G401 (cell line): ENCODE data around the gene FAM156B. TPM values are rescaled to one million over a fixed set of nuclear protein-coding genes. Genes with fewer than 3 reads are reported as not detected.
"Not testable (repeated sequence)": the region's sequence is repeated elsewhere in the genome, so short reads cannot be mapped to it uniquely, and the experiment has no call there.

ENCODE experiments used
- DNase-seq: peaks from one replicate; pipeline ENCODE4 v3.0.0-alpha.2; 2015; ENCODE audit warnings: low spot score
- in situ Hi-C: cut with HindIII; loops from 2 replicates; pipeline ENCODE4 v1.10.0; 2016; ENCODE audit warnings: low sequenced_read_pairs, mixed read lengths
- total RNA-seq: library from RNA; depleted of rRNA; stranded (reverse); fragments of >200 nt; shearing (Covaris generic); gene quantifications from 2 replicates; pipeline ENCODE4 v1.2.3, GENCODE V29; 2014; rRNA removed

FAM156B gene
- total RNA-seq = 15.3 and 23.1 TPM in 2 replicates

DNA sequence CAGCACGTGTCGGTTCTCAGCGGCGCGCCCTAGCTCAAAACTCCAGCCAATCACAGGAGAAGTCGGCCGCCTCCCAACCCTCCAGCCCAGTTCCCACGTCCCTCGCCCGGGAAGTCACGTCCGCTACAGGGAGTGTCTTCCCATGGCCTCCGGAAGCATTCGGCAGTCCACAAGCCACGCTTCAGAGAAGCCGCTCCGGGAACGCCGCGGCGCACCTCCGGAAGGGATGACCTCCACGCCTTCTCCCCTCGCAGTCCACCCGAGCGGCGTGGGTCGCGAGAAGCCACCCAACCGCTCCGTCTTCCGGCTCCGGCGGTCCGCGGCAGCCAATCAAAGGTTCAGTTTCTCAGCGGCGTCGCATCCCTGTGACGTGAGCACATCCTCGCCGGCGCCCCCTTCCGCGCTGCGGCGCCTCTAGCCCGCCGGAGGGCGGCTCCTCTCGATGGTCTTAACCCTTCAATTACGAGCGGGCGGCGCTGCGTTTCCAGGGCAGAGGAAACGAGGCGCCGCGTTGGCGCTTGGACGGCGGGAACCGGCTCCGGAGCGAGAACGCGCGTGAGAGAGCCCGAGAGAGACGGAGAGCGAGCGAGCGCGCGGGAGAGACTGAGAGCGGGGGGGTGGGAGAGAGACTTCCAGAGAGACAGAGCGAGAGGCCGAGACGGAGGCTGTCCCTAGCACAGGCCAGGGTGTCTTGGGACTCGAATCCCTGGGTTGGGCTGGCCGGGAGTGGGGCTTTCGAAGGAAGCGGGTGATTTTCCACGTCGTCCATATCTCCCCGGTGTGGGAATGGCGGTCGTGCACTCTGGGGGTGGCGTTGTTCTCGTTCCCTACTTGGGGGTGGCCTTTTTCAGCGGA, at the start of gene FAM156B:
Gene FAM156B (plus strand): TSS at position 476 of the 855 bp plus-strand sequence. CDS start 9,896 bp downstream, outside the sequence.
- DNase-seq, in situ Hi-C loops: not testable (repeated sequence)

DNA sequence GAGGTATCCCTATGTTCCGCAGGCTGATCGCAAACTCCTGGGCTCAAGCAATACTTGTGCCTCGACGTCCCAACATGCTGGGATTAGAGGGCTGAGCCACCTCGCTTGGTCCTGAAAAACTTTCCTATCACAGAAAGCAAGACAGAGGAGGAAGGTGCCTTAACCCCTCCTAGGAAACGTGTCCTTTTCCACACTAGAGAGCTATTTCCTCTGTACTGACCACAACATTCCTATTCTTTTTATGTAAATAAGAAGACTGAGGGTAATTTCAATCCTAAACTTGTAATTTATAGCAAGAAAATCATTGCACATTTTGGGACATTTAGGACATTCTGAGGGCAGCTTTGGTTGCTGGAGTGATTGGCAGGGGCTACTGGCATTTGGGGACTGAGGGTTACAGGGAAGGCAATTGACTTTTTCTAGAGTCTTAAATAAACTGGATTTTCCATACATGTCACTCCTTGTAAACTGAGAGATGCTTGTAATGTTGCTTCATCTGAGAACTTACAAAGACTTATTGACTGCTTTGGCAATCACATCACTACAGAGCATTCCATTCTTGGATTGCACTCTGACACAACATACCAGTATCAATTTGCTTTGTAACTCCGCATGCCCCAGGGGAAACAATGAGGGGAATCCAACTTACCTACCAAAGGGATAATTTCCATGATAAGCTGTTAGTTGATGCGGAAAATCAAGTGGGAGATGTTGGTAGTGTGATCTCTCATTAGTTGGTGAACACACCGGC, 44.8 kb upstream of the FAM156B start:
- DNase-seq = no peak
- in situ Hi-C loops = no loop called here

DNA sequence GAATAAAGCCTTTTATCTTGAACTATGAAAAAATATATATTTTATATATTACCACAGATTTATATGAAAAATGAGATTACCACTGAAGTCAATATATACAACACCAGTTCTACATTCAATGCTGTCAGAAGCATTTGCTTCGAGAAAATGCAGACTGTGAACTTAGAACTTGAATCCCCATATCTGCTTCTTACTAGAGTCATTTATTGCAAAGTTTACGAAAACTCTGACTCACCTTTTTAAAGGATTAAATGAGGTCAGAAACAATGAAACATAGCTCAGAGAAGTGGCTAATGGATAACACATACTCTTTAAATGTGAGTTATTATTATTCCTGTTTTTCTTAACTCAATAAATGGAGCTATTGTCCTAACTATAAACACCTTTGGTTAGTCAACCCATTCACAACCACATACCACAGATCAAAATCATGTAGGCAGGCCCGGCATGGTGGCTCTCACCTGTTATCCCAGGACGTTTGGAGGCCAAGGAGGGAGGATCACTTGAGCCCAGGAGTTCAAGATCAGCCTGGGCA, 40.1 kb upstream of the FAM156B start:
- in situ Hi-C loops, DNase-seq: not testable (repeated sequence)

DNA sequence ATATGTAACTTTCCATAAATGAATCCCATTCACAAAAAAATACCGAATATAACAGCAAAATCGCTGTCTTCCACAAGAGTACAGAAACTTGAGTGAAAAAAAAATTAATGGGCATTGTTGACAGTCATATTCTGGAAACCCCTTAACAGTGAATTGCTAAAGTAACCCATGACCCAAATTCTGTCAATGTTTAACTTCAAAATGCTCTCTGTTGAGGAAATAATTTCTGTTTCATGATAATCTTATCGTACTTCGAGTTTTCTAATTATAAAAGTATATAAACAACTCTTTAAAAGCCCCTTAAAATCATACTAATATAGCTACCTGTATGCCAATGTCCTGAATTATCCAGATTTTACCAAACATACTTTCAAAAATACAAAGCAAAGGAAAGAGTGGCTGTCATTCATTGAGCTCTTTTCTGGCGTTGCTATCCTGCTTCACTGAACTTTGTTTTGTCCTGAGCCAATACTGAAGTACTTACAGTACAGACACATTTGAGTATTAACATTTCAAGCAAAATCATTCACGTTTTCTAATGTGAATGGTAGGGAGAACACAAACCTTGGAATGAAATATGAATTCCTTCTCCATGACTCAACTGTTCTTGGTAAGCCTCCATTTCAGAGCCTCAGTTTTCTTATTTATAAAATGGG, 31.7 kb upstream of the FAM156B start:
- in situ Hi-C loops = no loop called here
- no peak for DNase-seq

DNA sequence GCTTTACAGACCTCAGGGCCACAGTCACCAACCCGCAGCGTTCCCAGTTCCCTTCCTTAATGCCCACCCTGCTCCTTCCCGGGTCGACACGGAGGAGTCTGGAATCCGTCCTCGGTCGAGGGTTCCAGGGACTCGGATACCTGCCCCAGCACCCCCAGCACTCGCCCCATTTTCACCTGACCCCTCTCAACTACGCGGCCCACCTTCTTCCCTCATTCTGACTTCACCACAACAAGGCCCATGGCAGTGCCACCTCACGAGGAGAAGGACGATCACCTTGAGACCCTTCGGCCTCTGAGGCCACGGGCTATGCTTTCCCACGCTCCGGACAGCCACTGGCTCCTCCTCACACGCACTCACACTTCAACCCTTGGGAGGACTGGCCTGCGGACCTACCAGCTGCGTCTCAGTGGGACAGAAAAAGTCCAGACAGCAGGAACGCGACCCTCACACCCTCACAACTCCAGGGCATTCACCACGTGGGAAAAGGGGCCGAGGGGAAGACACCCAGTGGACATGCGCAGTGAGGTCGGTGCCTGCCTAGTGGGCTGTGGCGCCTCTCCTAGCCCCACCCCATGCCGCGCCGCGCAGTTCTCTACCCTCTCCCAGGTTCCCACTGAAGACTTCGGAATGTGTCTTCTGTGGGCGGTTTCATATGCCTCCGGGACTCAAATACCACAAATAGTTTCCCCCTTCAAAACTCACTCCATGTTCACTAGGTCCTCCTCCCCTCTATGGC, 29.4 kb upstream of the FAM156B start, which contains the start of gene XAGE3:
Gene XAGE3 (minus strand): TSS at position 474 of the 739 bp plus-strand sequence. CDS start 950 bp downstream, outside the sequence.
- no peak for DNase-seq
- in situ Hi-C loops = no loop called here

DNA sequence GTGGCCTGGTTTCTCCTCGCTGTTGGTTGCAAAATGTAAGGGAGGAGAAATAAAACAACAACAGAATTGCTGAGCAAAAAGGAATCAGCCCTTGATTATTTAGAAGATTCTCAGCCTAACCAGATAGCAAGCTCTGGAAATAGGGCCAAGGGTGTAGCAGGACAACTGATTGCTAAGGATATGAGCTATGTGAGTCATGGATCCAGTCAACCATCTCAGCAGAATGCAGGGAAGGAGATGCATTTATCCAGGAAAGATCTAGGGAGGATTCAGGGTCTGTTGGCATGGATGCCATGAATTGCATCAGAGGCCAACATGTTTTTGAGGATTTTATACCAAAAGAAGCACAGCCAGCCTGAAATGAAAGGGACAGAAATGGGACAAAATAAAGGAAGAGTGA, 27.1 kb upstream of the FAM156B start:
- in situ Hi-C loops = no loop called here
- no peak for DNase-seq

DNA sequence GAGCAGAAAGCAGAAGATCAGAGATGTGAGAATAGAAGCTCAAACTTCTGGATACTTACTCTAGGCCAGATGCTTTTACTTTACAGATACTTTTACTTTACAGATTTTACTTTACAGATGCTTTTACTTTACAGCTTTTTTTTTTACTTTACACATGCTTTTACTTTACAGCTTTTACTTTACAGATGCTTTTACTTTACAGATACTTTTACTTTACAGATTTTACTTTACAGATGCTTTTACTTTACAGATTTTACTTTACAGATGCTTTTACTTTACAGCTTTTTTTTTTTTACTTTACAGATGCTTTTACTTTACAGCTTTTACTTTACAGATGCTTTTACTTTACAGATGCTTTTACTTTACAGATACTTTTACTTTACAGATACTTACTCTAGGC, 23.3 kb upstream of the FAM156B start:
- in situ Hi-C loops, DNase-seq: not testable (repeated sequence)

DNA sequence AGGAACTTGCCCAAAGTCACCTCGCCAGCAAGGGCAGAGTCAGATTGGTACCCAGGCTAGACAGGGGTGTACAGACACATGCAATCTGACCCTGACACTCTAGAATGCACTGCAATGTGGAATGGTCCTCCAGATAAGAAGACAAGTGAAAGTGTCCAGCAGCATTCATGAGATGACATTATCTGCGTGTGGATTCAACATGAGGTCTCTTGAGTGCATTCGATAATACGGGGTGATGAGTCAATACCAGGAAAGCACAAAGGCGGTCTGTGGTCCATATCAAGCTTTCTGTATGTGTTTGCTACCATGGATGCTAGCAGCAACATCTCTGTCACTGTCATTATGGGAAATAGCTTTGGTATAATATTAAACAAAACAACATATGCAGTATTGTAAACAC, 22.5 kb upstream of the FAM156B start:
- in situ Hi-C loops = no loop called here
- DNase-seq = no peak

DNA sequence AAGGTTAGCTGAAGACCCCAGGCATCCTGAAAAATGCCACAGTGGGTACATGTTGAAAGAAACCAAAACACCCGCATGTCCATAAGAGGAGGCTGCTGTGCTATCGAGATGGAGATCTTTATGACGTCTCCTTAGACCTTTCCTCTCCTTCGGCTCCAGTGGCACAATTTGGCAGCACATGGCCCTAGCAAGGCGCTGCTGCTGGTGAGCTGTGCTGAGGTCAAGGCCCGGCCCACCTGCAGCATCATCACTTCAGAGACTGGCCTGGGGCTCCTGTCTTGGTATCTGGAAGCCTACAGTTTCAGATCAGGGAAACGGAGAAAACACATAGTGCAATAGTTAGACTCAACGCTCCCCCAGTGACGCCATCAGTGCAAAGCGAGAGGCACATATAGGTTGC, 21.7 kb upstream of the FAM156B start:
- in situ Hi-C loops, DNase-seq: not testable (repeated sequence)

- DNase-seq, in situ Hi-C loops: not testable (repeated sequence)
These were observed 20.7 kb upstream of the FAM156B start for GRCh38 chrX:52876386-52876785.

DNA sequence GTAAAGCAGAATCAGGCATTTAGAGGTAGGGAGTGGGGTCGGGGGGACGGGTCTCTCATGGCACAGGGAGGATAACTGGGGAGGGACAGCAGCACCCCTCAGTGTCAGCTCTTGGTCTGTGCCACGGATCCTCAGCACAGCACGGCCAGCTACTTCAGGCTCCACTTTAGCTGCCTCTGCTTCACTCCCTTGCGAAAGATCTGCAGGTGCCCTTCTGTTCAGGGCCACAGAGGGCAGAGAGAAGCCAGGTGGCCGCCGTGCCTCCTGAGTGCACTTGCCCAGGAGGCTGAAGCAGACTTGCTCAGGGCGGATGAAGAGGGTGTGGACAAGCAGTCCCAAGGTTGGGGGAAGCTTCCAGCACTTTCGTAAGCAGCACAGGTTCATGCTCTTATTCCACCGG, 9.7 kb upstream of the FAM156B start:
- in situ Hi-C loops, DNase-seq: not testable (repeated sequence)

- in situ Hi-C loops, DNase-seq: not testable (repeated sequence)
These were observed 9.0 kb upstream of the FAM156B start for GRCh38 chrX:52888090-52888489.

GRCh38 chrX:52896438-52896837, 692 bp upstream of the FAM156B start:
- in situ Hi-C loops, DNase-seq: not testable (repeated sequence)

GRCh38 chrX:52905531-52905930, 8.4 kb downstream of the FAM156B start:
- DNase-seq, in situ Hi-C loops: not testable (repeated sequence)

GRCh38 chrX:52906072-52906471, 8.9 kb downstream of the FAM156B start:
- in situ Hi-C loops, DNase-seq: not testable (repeated sequence)

DNA sequence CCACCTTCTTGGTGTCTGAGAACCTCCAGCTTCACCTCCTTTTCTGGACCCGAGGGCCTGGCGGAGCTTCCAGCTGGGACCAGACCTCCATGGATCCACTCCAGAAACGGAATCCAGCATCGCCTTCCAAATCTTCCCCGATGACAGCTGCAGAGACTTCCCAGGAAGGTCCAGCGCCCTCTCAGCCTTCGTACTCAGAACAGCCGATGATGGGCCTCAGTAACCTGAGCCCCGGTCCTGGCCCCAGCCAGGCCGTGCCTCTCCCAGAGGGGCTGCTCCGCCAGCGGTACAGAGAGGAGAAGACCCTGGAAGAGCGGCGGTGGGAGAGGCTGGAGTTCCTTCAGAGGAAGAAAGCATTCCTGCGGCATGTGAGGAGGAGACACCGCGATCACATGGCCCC, 10.0 kb downstream of the FAM156B start:
- in situ Hi-C loops, DNase-seq: not testable (repeated sequence)

DNA sequence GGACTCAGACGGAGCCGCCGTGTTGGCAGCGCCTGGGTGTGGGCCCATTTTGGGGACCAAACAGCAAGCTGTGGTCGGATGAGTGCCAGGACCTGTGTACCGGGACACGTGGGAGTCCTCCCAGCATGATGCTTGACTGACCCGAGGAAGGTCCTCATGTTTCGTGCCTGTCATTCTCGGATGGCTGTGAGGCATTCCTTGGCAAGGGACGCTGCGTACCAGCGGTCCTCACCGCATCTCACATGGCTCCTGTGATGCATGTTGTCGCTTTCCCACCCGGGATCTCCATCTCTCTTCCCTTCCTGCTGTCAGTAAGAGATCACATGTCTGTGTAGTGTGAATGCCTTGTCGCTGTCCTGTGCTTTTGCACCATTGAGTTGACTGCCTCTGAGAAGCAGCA, 10.8 kb downstream of the FAM156B start:
- in situ Hi-C loops, DNase-seq: not testable (repeated sequence)

GRCh38 chrX:52909313-52909969, 12.3 kb downstream of the FAM156B start:
- DNase-seq, in situ Hi-C loops: not testable (repeated sequence)
